ENCODE results near the gene RCAN2. TPM values are rescaled to one million over a fixed set of nuclear protein-coding genes. Genes with fewer than 3 reads are reported as not detected.

Gene RCAN2
- total and polyA plus RNA-seq, 9 of the 15 experiments (the other 6 are each of a cell fraction or from before 2014, with no cell fraction given), result 0.04 TPM; not detected in 8

DNA sequence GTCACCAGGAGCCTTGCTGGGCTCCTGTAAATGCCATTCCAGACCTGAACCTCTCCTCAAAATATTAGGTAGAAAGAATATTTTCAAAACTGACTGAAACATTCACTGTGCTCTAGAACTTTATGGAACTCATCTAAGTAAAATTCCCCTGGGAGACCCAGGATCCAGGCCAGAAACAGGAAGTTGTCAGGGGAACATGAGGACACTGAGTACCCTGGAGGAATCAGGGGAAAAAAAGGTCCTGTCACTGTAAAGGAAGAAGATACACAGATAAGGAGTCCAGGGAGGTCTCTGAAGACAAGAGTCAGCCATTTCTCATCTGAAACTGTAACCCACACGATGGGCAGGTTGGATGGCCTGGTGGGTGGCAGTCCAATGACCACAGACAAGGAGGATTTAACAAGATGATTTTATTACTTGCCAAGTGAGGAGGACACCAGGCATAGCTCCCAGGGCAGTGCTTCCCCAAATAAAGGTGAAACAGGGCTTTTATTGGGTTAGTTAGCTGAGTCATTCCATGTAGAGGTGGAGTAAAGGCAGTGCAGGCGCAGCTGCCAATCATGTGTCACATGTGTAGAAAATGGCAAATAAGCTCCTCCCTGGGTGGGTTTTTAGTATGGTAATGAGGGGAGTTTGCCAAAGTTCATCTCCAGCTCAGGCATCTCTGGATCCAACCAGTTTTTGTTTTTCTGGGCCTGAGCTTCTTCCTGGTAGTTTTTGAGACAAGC is 138.5 kb downstream of the RCAN2 start:
- in situ Hi-C loops (cut with MboI) (no loop called here), intact Hi-C loops (cut with micrococcal nuclease) (no loop called here)
- no peaks in the 10 kb centered on the region for H3K9me3 ChIP-seq (replicated peaks; ENCODE audit: control insufficient read depth, insufficient read depth, low read depth, low read length)
- DNase-seq (ENCODE audit: extremely low read depth in 1 of 4, low spot score in 3 of 4) (peak in 2 of 4 experiments; percentile 6 to 7), FAIRE-seq (no peak), ATAC-seq (peak; percentile 64)
- no peaks in the 10 kb centered on the region for H3K36me3 ChIP-seq (ENCODE audit: control insufficient read depth, insufficient read depth, low read length)
- no peaks in the 10 kb centered on the region for H3K79me2 ChIP-seq (ENCODE audit: control insufficient read depth, insufficient read depth, low read length)
- H3K27ac ChIP-seq (ENCODE audit: extremely low read depth, low read depth, low read length), result no peak overlapping the region
- H3K4me2 ChIP-seq (ENCODE audit: insufficient read depth, low read length), result peak overlapping the region; percentile 33
- H2AFZ ChIP-seq (ENCODE audit: low read depth, low read length), result peak overlapping the region; percentile 40; the same call in 1 of the 2 replicates
- no TSS peak for BruUV-seq (replicated peaks)
- no peaks in the 10 kb centered on the region for H3K9me1 ChIP-seq (ENCODE audit: control insufficient read depth, insufficient read depth, low read length)
- peaks cover 0 to 4% of the 10 kb centered on the region in 2 experiments; a peak in 2 of 5 replicates for H3K4me1 ChIP-seq (replicated peaks in 1 of 2; ENCODE audit: control insufficient read depth in 2 of 2, insufficient read depth in 2 of 2, low read length in 2 of 2)
- TF ChIP-seq PBX2 (CRISPR knock-in tag; IDR thresholded peaks at IDR 0.05; ENCODE audit: low read depth) (peak; percentile 44; the same call in 1 of the 2 replicates), PBX2 (tag; conservative IDR thresholded peaks at IDR 0.05; ENCODE audit: low read depth) (peak; percentile 67; the same call in 1 of the 2 replicates), MAFG (tag; conservative IDR thresholded peaks at IDR 0.05) (peak; percentile 39; the same call in 1 of the 2 replicates), ZSCAN29 (IDR thresholded peaks at IDR 0.05) (no peak), RFX1 (IDR thresholded peaks at IDR 0.05) (0 out of 2 replicates have a peak, but pooled peaks have one; percentile 6), ZNF316 (IDR thresholded peaks at IDR 0.05) (peak; percentile 24; the same call in 1 of the 2 replicates), RBM17 (IDR thresholded peaks at IDR 0.05; ENCODE audit: borderline replicate concordance, low read depth, low read length) (no peak), NFE2 (IDR thresholded peaks at IDR 0.05; ENCODE audit: low read depth) (peak; percentile 73), C11orf30 (IDR thresholded peaks at IDR 0.05; ENCODE audit: low read depth) (peak; percentile 57; the same call in 1 of the 2 replicates), MAX (CRISPR knock-in tag; IDR thresholded peaks at IDR 0.05) (no peak), USF2 (CRISPR knock-in tag; IDR thresholded peaks at IDR 0.05) (peak; percentile 40), MAFF (IDR thresholded peaks at IDR 0.05; ENCODE audit: low read length) (peak; percentile 22; the same call in 1 of the 2 replicates)
- TF ChIP-seq, protein P1, sequence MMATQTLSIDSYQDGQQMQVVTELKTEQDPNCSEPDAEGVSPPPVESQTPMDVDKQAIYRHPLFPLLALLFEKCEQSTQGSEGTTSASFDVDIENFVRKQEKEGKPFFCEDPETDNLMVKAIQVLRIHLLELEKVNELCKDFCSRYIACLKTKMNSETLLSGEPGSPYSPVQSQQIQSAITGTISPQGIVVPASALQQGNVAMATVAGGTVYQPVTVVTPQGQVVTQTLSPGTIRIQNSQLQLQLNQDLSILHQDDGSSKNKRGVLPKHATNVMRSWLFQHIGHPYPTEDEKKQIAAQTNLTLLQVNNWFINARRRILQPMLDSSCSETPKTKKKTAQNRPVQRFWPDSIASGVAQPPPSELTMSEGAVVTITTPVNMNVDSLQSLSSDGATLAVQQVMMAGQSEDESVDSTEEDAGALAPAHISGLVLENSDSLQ (IDR thresholded peaks at IDR 0.05), result peak; percentile 95
- no peaks in the 10 kb centered on the region for H3K27me3 ChIP-seq (ENCODE audit: control insufficient read depth in 2 of 2, insufficient read depth in 2 of 2, low read length in 2 of 2)
- no peak overlapping the region for H3K9ac ChIP-seq (ENCODE audit: insufficient read depth in 1 of 2, low read depth in 2 of 2, low read length in 2 of 2)
- H4K20me1 ChIP-seq (replicated peaks; ENCODE audit: control insufficient read depth, insufficient read depth, low read length), result no peaks in the 10 kb centered on the region
- 3% methylated on average over 2 of the region's 2 CpGs for WGBS (ENCODE audit: insufficient coverage, low coverage, missing lambda C conversion rate)
- H3K4me3 ChIP-seq, result no peak overlapping the region
- ChIA-PET POLR2A (no interaction called here), CTCF (ENCODE audit: low intra/inter-chr PET ratio) (no interaction called here)

All from K562 (cell line).